Measurements from ENCODE around the gene MYO3B.

The MYO3B gene

GRCh38 chr2:170146784-170147183 lies 31.2 kb upstream of the MYO3B start:
- TF ChIP-seq TAF1 (IDR thresholded peaks at IDR 0.05; ENCODE audit: low read depth) (no peak), EGR1 (IDR thresholded peaks at IDR 0.05) (no peak), REST (IDR thresholded peaks at IDR 0.05; ENCODE audit: low read depth) (no peak), ZBTB7A (IDR thresholded peaks at IDR 0.05; ENCODE audit: low read depth) (no peak), TEAD4 (IDR thresholded peaks at IDR 0.05) (no peak), NFIC (IDR thresholded peaks at IDR 0.05) (no peak), YY1 (IDR thresholded peaks at IDR 0.05; ENCODE audit: low read depth) (no peak)
- TF ChIP-seq, protein P1, sequence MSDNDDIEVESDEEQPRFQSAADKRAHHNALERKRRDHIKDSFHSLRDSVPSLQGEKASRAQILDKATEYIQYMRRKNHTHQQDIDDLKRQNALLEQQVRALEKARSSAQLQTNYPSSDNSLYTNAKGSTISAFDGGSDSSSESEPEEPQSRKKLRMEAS (IDR thresholded peaks at IDR 0.05): no peak

DNA sequence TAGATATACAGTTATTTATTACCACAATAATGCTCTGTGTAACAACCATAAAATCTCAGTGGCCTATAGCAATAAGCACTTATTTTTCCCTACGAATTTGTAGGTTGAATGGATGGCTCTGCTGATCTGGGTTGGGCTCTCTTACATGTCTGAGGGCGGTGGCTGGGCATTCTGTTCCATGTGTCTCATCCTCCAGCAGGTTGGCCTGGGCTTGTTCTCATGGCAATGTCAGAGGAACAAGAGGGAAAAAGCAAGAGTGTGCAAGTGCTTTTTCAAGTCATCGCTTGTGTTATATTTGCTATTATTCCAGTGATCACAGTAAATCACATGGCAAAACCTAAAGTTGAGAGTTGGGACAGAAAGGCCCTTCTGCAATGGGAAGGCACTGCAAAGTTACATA lies 30.4 kb upstream of the MYO3B start:
- no peak for TF ChIP-seq FOXM1 (IDR thresholded peaks at IDR 0.05; ENCODE audit: borderline replicate concordance, low read depth)
- no peak for TF ChIP-seq EGR1 (IDR thresholded peaks at IDR 0.05)
- no peak for TF ChIP-seq TAF1 (IDR thresholded peaks at IDR 0.05; ENCODE audit: low read depth)

GRCh38 chr2:170148161-170148560 lies 29.8 kb upstream of the MYO3B start:
- TF ChIP-seq, protein P2, sequence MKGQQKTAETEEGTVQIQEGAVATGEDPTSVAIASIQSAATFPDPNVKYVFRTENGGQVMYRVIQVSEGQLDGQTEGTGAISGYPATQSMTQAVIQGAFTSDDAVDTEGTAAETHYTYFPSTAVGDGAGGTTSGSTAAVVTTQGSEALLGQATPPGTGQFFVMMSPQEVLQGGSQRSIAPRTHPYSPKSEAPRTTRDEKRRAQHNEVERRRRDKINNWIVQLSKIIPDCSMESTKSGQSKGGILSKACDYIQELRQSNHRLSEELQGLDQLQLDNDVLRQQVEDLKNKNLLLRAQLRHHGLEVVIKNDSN (IDR thresholded peaks at IDR 0.05): no peak
- no peak for TF ChIP-seq CEBPB (IDR thresholded peaks at IDR 0.05)
- no peak for TF ChIP-seq FOXM1 (IDR thresholded peaks at IDR 0.05; ENCODE audit: borderline replicate concordance, low read depth)
- no peak for TF ChIP-seq RAD21 (IDR thresholded peaks at IDR 0.05; ENCODE audit: low read depth)
- TF ChIP-seq NFIC (IDR thresholded peaks at IDR 0.05): no peak
- no peak for TF ChIP-seq CREB1 (IDR thresholded peaks at IDR 0.05; ENCODE audit: low read depth)
- no peak for TF ChIP-seq EGR1 (IDR thresholded peaks at IDR 0.05)
- TF ChIP-seq TAF1 (IDR thresholded peaks at IDR 0.05; ENCODE audit: low read depth): no peak
- no peak for TF ChIP-seq YY1 (IDR thresholded peaks at IDR 0.05; ENCODE audit: low read depth)
- TF ChIP-seq EP300 (IDR thresholded peaks at IDR 0.05; ENCODE audit: borderline replicate concordance): no peak
- TF ChIP-seq, protein P1 (IDR thresholded peaks at IDR 0.05): no peak
- no peak for TF ChIP-seq TEAD4 (IDR thresholded peaks at IDR 0.05)
- TF ChIP-seq TCF12 (IDR thresholded peaks at IDR 0.05; ENCODE audit: low read depth): no peak
- no peak for TF ChIP-seq ZBTB7A (IDR thresholded peaks at IDR 0.05; ENCODE audit: low read depth)
- no peak for TF ChIP-seq REST (IDR thresholded peaks at IDR 0.05; ENCODE audit: low read depth)

GRCh38 chr2:170152421-170152820 lies 25.5 kb upstream of the MYO3B start:
- TF ChIP-seq YY1 (IDR thresholded peaks at IDR 0.05; ENCODE audit: low read depth) (no peak), EP300 (IDR thresholded peaks at IDR 0.05; ENCODE audit: borderline replicate concordance) (no peak), CEBPB (IDR thresholded peaks at IDR 0.05) (no peak), EGR1 (IDR thresholded peaks at IDR 0.05) (no peak), TCF12 (IDR thresholded peaks at IDR 0.05; ENCODE audit: low read depth) (no peak), CREB1 (IDR thresholded peaks at IDR 0.05; ENCODE audit: low read depth) (no peak), TAF1 (IDR thresholded peaks at IDR 0.05; ENCODE audit: low read depth) (no peak), ZBTB7A (IDR thresholded peaks at IDR 0.05; ENCODE audit: low read depth) (no peak), REST (IDR thresholded peaks at IDR 0.05; ENCODE audit: low read depth) (no peak), TEAD4 (IDR thresholded peaks at IDR 0.05) (no peak), NFIC (IDR thresholded peaks at IDR 0.05) (no peak), FOXM1 (IDR thresholded peaks at IDR 0.05; ENCODE audit: borderline replicate concordance, low read depth) (no peak), RAD21 (IDR thresholded peaks at IDR 0.05; ENCODE audit: low read depth) (no peak)
- TF ChIP-seq, protein P1 (IDR thresholded peaks at IDR 0.05): no peak
- TF ChIP-seq, protein P2 (IDR thresholded peaks at IDR 0.05): no peak
